Hematopoietic multipotent progenitor cell treated with erythropoietin and hydrocortisone succinate and interleukin-3 and kit ligand, for 8 days (in vitro differentiated cells): ENCODE data around the gene BOLA2B.
"Not testable (repeated sequence)": the region's sequence is repeated elsewhere in the genome, so short reads cannot be mapped to it uniquely, and the experiment has no call there.

ENCODE experiments used
- DNase-seq: peaks from one replicate; pipeline ENCODE4 v3.0.0-alpha.2; 2015

BOLA2B gene

GRCh38 chr16:30184096-30184890 lies 9.2 kb downstream of the BOLA2B start:
- DNase-seq = peak; percentile 17

GRCh38 chr16:30183233-30184095 lies 10.0 kb downstream of the BOLA2B start, which contains the start of gene CORO1A:
Gene CORO1A (plus strand): TSS chr16:30183602. CDS start chr16:30185210, 1,608 bp downstream.
- DNase-seq = peak; percentile 84

- no peak for DNase-seq
Observed at GRCh38 chr16:30180741-30181140, 12.7 kb downstream of the BOLA2B start.

GRCh38 chr16:30179931-30180330 lies 13.5 kb downstream of the BOLA2B start:
- DNase-seq = no peak

- DNase-seq = no peak
Observed at GRCh38 chr16:30179195-30179594, 14.3 kb downstream of the BOLA2B start.

GRCh38 chr16:30176876-30177275 lies 16.6 kb downstream of the BOLA2B start:
- DNase-seq = not testable (repeated sequence)

- no peak for DNase-seq
Observed at GRCh38 chr16:30173054-30173453, 20.4 kb downstream of the BOLA2B start.

- DNase-seq = not testable (repeated sequence)
Observed at GRCh38 chr16:30170145-30170544, 23.3 kb downstream of the BOLA2B start.

GRCh38 chr16:30169416-30169815 lies 24.1 kb downstream of the BOLA2B start:
- not testable (repeated sequence) for DNase-seq

GRCh38 chr16:30168746-30169145 lies 24.7 kb downstream of the BOLA2B start:
- not testable (repeated sequence) for DNase-seq

- peak; percentile 38 for DNase-seq
Observed at GRCh38 chr16:30166202-30166902, 27.1 kb downstream of the BOLA2B start.

- no peak for DNase-seq
Observed at GRCh38 chr16:30163538-30163937, 29.9 kb downstream of the BOLA2B start.

- no peak for DNase-seq
Observed at GRCh38 chr16:30157214-30157613, 36.3 kb downstream of the BOLA2B start.

- no peak for DNase-seq
Observed at GRCh38 chr16:30155188-30155587, 38.3 kb downstream of the BOLA2B start.

- DNase-seq = no peak
Observed at GRCh38 chr16:30152517-30152916, 40.9 kb downstream of the BOLA2B start.

GRCh38 chr16:30151091-30151490 lies 42.4 kb downstream of the BOLA2B start:
- DNase-seq = no peak

GRCh38 chr16:30149250-30149930 lies 44.1 kb downstream of the BOLA2B start:
- DNase-seq = no peak

- DNase-seq = no peak
Observed at GRCh38 chr16:30147843-30148510, 45.5 kb downstream of the BOLA2B start.

GRCh38 chr16:30145657-30146056 lies 47.8 kb downstream of the BOLA2B start:
- DNase-seq = no peak

- no peak for DNase-seq
Observed at GRCh38 chr16:30144917-30145316, 48.5 kb downstream of the BOLA2B start.

- DNase-seq = no peak
Observed at GRCh38 chr16:30144017-30144416, 49.4 kb downstream of the BOLA2B start.

- DNase-seq = no peak
Observed at GRCh38 chr16:30143347-30143702, 50.1 kb downstream of the BOLA2B start.
